NCI-H524 (cell line): ENCODE results near the gene EIF4EBP3.
A peak's percentile ranks its signal among the peaks of the same experiment; 100 is the strongest.

ENCODE experiments used
- DNase-seq, 2 experiments: peaks; one replicate each; lab custom pipeline; 2025; lab: John Stamatoyannopoulos, UW

The EIF4EBP3 gene

GRCh38 chr5:140557136-140557805 is 9.8 kb downstream of the EIF4EBP3 start, which contains the start of gene SRA1:
Gene SRA1 (minus strand): TSS chr5:140557473. CDS start chr5:140557452, 21 bp downstream.
- peak; percentile 67 to 81 for DNase-seq

- DNase-seq, result no peak
Observed at GRCh38 chr5:140557965-140558364, 10.5 kb downstream of the EIF4EBP3 start.

GRCh38 chr5:140558542-140558941 is 11.1 kb downstream of the EIF4EBP3 start:
- DNase-seq, result no peak

- DNase-seq, result no peak
Observed at GRCh38 chr5:140560227-140560626, 12.8 kb downstream of the EIF4EBP3 start.

- DNase-seq, result no peak
Observed at GRCh38 chr5:140561753-140562523, 14.5 kb downstream of the EIF4EBP3 start.

GRCh38 chr5:140563596-140563995 is 16.1 kb downstream of the EIF4EBP3 start:
- DNase-seq, result peak in 1 of 2 experiments; percentile 40

GRCh38 chr5:140564196-140565023 is 16.9 kb downstream of the EIF4EBP3 start, which contains the start of the genes APBB3 and SLC35A4:
Gene APBB3 (minus strand): TSS chr5:140564598. CDS start chr5:140564245, 353 bp downstream.
Gene SLC35A4 (plus strand): TSS chr5:140564828. CDS start chr5:140567170, 2,342 bp downstream.
- DNase-seq, result peak; percentile 96 to 97

GRCh38 chr5:140565024-140565779 is 17.7 kb downstream of the EIF4EBP3 start:
- DNase-seq, result no peak

GRCh38 chr5:140565780-140566095 is 18.3 kb downstream of the EIF4EBP3 start:
- no peak for DNase-seq

- no peak for DNase-seq
Observed at GRCh38 chr5:140566665-140567064, 19.2 kb downstream of the EIF4EBP3 start.

- DNase-seq, result no peak
Observed at GRCh38 chr5:140567136-140567818, 19.8 kb downstream of the EIF4EBP3 start.

- no peak for DNase-seq
Observed at GRCh38 chr5:140567871-140568270, 20.4 kb downstream of the EIF4EBP3 start.

- DNase-seq, result no peak
Observed at GRCh38 chr5:140568443-140569063, 21.1 kb downstream of the EIF4EBP3 start.

- DNase-seq, result no peak
Observed at GRCh38 chr5:140569197-140569596, 21.7 kb downstream of the EIF4EBP3 start.

GRCh38 chr5:140570058-140570457 is 22.6 kb downstream of the EIF4EBP3 start:
- no peak for DNase-seq

GRCh38 chr5:140570488-140570887 is 23.0 kb downstream of the EIF4EBP3 start:
- no peak for DNase-seq

GRCh38 chr5:140571105-140571504 is 23.6 kb downstream of the EIF4EBP3 start:
- no peak for DNase-seq

- no peak for DNase-seq
Observed at GRCh38 chr5:140573683-140574082, 26.2 kb downstream of the EIF4EBP3 start.

- DNase-seq, result no peak
Observed at GRCh38 chr5:140574165-140574564, 26.7 kb downstream of the EIF4EBP3 start.

GRCh38 chr5:140575309-140575708 is 27.8 kb downstream of the EIF4EBP3 start:
- DNase-seq, result no peak
